HepG2 (cell line): ENCODE results near the gene ZMYND10. TPM values are rescaled to one million over a fixed set of nuclear protein-coding genes. Genes with fewer than 3 reads are reported as not detected.

Source experiments
- ATAC-seq: fragments of 200-7000 bp; cut with Tn5 transposase; 3 replicates; pipeline ENCODE4 v1.9.1; 2020; ENCODE audit warnings: mild to moderate bottlenecking, moderate library complexity
- BruUV-seq: library from RNA; stranded (reverse); fragments of 400-500 nt; replicated peaks from 2 replicates; lab custom pipeline; 2021; lab: Mats Ljungman, UMichigan
- CTCF ChIA-PET: fragments of 300-600 bp; formaldehyde crosslinking; extraction: SDS; loops from one replicate; lab custom pipeline; 2021; ENCODE audit warnings: low total read pairs, inconsistent platforms, low intra/inter-chr PET ratio; lab: Yijun Ruan, JAX
- POLR2A ChIA-PET: fragments of 350-600 bp; sonication (Branson Sonifier 250); formaldehyde crosslinking; loops from one replicate; lab custom pipeline; 2020; ENCODE audit warnings: antibody characterized with exemption, inconsistent platforms; lab: Yijun Ruan, JAX
- DNase-seq: peaks from one replicate; pipeline ENCODE4 v3.0.0-alpha.2; 2015; ENCODE audit warnings: low spot score
- FAIRE-seq: peaks from 3 replicates; lab custom pipeline; 2011; peaks lifted over from hg19 to GRCh38; lab: Jason Lieb, UNC
- H2AFZ ChIP-seq: one replicate; pipeline ENCODE4 v1.6.1; 2011; ENCODE audit warnings: low read length, inconsistent platforms
- H3K27ac ChIP-seq: fragments of 300-600 bp; 3 replicates; pipeline ENCODE4 v1.8.0; 2011; ENCODE audit warnings: mixed run types, mild to moderate bottlenecking, mixed read lengths, low read length, inconsistent platforms; ENCODE audit not compliant: insufficient read depth; ENCODE audit errors: extremely low read length
- H3K27me3 ChIP-seq, 2 experiments: fragments of 200-600 bp in 1 of 2; 2 replicates in 1 of 2; 3 replicates in 1 of 2; pipeline versions ENCODE4 v1.6.0 to v1.8.0; 2011; ENCODE audit warnings: low read length in 2 of 2, mild to moderate bottlenecking in 2 of 2, moderate library complexity in 2 of 2, inconsistent platforms in 1 of 2; ENCODE audit not compliant: insufficient read depth in 2 of 2, control insufficient read depth in 1 of 2
- H3K36me3 ChIP-seq, 2 experiments: fragments of 200-600 bp in 1 of 2; replicated peaks in 1 of 2; 2 replicates in 1 of 2; 3 replicates in 1 of 2; pipeline versions ENCODE4 v1.5.1 to v1.8.0; 2011; ENCODE audit warnings: low read length in 2 of 2, inconsistent platforms in 1 of 2; ENCODE audit not compliant: insufficient read depth in 2 of 2, control insufficient read depth in 1 of 2
- H3K4me1 ChIP-seq: 2 replicates; pipeline ENCODE4 v1.5.1; 2012; ENCODE audit warnings: low read length, inconsistent platforms; ENCODE audit not compliant: insufficient read depth
- H3K4me2 ChIP-seq: 2 replicates; pipeline ENCODE4 v1.6.0; 2011; ENCODE audit warnings: low read depth, low read length, inconsistent platforms
- H3K4me3 ChIP-seq, 3 experiments: fragments of 200-600 bp in 1 of 3; sonication (generic), shearing (Covaris generic) in 1 of 3; replicated peaks in 1 of 3; 2 replicates each; pipeline ENCODE4 v1.5.1; 2011 to 2016; ENCODE audit warnings: low read length in 3 of 3, inconsistent platforms in 2 of 3, low read depth in 2 of 3, mild to moderate bottlenecking in 2 of 3, control low read depth in 1 of 3, mixed read lengths in 1 of 3; ENCODE audit not compliant: insufficient read depth in 1 of 3
- H3K79me2 ChIP-seq: one replicate; pipeline ENCODE4 v1.6.1; 2011; ENCODE audit warnings: low read length, inconsistent platforms; ENCODE audit not compliant: insufficient read depth
- H3K9ac ChIP-seq: 2 replicates; pipeline ENCODE4 v1.6.0; 2011; ENCODE audit warnings: mild to moderate bottlenecking, low read depth, low read length, inconsistent platforms; ENCODE audit not compliant: insufficient read depth
- H3K9me3 ChIP-seq: 2 replicates; pipeline ENCODE4 v1.5.1; 2012; ENCODE audit warnings: mild to moderate bottlenecking, low read length
- H4K20me1 ChIP-seq: 2 replicates; pipeline ENCODE4 v1.6.0; 2011; ENCODE audit warnings: inconsistent platforms, mild to moderate bottlenecking, low read length, moderate library complexity; ENCODE audit not compliant: insufficient read depth
- FIP1L1 ChIP-seq: fragments of 200-400 bp; formaldehyde crosslinking; IDR thresholded peaks from 2 replicates; pipeline ENCODE4 v1.6.1; 2018; ENCODE audit warnings: low read depth, mild to moderate bottlenecking, low read length, moderate library complexity, borderline replicate concordance; ENCODE audit not compliant: insufficient read depth
- KDM2A ChIP-seq: sonication (generic); formaldehyde crosslinking; IDR thresholded peaks from 2 replicates; pipeline ENCODE4 v1.4.0; 2020; ENCODE audit warnings: low read depth, missing genetic modification reagents, borderline replicate concordance
- MIXL1 ChIP-seq: IDR thresholded peaks from 2 replicates; pipeline ENCODE4 v1.6.1; 2016
- NFKBIZ ChIP-seq: IDR thresholded peaks from 2 replicates; pipeline ENCODE4 v1.6.1; 2018; ENCODE audit warnings: missing genetic modification reagents, missing compliant biosample characterization
- SMARCC2 ChIP-seq: fragments of 450-650 bp; IDR thresholded peaks from 2 replicates; pipeline ENCODE4 v1.6.1; 2017; ENCODE audit warnings: antibody characterized with exemption, mild to moderate bottlenecking
- TRIM24 ChIP-seq: sonication (generic); formaldehyde crosslinking; IDR thresholded peaks from 2 replicates; pipeline ENCODE4 v1.8.0; 2022; ENCODE audit warnings: mild to moderate bottlenecking, missing genetic modification reagents
- ZNF17 ChIP-seq: sonication (generic); formaldehyde crosslinking; IDR thresholded peaks from 2 replicates; pipeline ENCODE4 v1.5.0; 2020; ENCODE audit warnings: mild to moderate bottlenecking, missing genetic modification reagents
- ZNF282 ChIP-seq: fragments of 450-650 bp; IDR thresholded peaks from 2 replicates; pipeline ENCODE4 v1.6.1; 2018; ENCODE audit not compliant: partially characterized antibody
- ZNF296 ChIP-seq: sonication (generic); formaldehyde crosslinking; conservative IDR thresholded peaks from 2 replicates; pipeline ENCODE4 v1.5.0; 2020; ENCODE audit warnings: mild to moderate bottlenecking, missing genetic modification reagents
- ZNF7 ChIP-seq: IDR thresholded peaks from 2 replicates; pipeline ENCODE4 v1.6.1; 2016; ENCODE audit warnings: missing biosample characterization, missing genetic modification reagents
- WGBS: methylation state at CpG from one replicate; pipeline ENCODE4 v1.1.6; 2017; ENCODE audit warnings: low lambda C conversion rate; 5-methylcytosine and 5-hydroxymethylcytosine counted together
- in situ Hi-C: cut with HindIII; loops from 2 replicates; pipeline ENCODE4 v1.10.0; 2017; ENCODE audit warnings: low pct_unique_long_range_greater_than_20kb; ENCODE audit not compliant: extremely low pct_ligation_motif_present
- intact Hi-C: fragments of 100-400 bp; cut with micrococcal nuclease; formaldehyde crosslinking; loops from one replicate; pipeline ENCODE4 v1.10.0; 2022; ENCODE audit not compliant: unreplicated experiment
- polyA plus RNA-seq, 8 experiments: library from polyadenylated mRNA; depleted of rRNA in 3 of 8; stranded (reverse) in 7 of 8; unstranded in 1 of 8; fragments of >200 nt; fragmentation: Illumina TruSeq in 4 of 8; extraction: Trizol in 4 of 8; gene quantifications; 2 replicates each; pipeline versions ENCODE4 v1.2.1 to v1.2.3, GENCODE V29; 2011 to 2016; ENCODE audit warnings: low read depth in 4 of 8, missing spikeins in 1 of 8, mixed read lengths in 1 of 8; ENCODE audit not compliant: insufficient read depth in 1 of 8
- total RNA-seq, 5 experiments: library from RNA; depleted of rRNA; stranded (reverse); fragments of >200 nt; fragmentation: Illumina TruSeq; extraction: Trizol; gene quantifications; 2 replicates each; pipeline ENCODE4 v1.2.3, GENCODE V29; 2016; ENCODE audit warnings: low read depth in 1 of 5
- TF ChIP-seq, protein P1 (sequence below): sonication (generic); formaldehyde crosslinking; IDR thresholded peaks from 2 replicates; pipeline ENCODE4 v1.8.0; 2022; ENCODE audit warnings: mild to moderate bottlenecking, missing genetic modification reagents
- TF ChIP-seq, protein P2 (sequence below): sonication (generic); formaldehyde crosslinking; IDR thresholded peaks from 2 replicates; pipeline ENCODE4 v1.4.0; 2020; ENCODE audit warnings: mild to moderate bottlenecking, missing genetic modification reagents
- TF ChIP-seq, protein P3 (sequence below): sonication (generic); formaldehyde crosslinking; IDR thresholded peaks from 2 replicates; pipeline ENCODE4 v1.9.0; 2021; ENCODE audit warnings: mild to moderate bottlenecking, missing genetic modification reagents
- TF ChIP-seq, protein P4 (sequence below): IDR thresholded peaks from 2 replicates; pipeline ENCODE4 v1.6.1; 2012; ENCODE audit warnings: inconsistent platforms

The ZMYND10 gene
- total and polyA plus RNA-seq, 2 of the 13 experiments (the other 11 are each of a cell fraction or from before 2014, with no cell fraction given), result 0.60 to 0.74 TPM

DNA sequence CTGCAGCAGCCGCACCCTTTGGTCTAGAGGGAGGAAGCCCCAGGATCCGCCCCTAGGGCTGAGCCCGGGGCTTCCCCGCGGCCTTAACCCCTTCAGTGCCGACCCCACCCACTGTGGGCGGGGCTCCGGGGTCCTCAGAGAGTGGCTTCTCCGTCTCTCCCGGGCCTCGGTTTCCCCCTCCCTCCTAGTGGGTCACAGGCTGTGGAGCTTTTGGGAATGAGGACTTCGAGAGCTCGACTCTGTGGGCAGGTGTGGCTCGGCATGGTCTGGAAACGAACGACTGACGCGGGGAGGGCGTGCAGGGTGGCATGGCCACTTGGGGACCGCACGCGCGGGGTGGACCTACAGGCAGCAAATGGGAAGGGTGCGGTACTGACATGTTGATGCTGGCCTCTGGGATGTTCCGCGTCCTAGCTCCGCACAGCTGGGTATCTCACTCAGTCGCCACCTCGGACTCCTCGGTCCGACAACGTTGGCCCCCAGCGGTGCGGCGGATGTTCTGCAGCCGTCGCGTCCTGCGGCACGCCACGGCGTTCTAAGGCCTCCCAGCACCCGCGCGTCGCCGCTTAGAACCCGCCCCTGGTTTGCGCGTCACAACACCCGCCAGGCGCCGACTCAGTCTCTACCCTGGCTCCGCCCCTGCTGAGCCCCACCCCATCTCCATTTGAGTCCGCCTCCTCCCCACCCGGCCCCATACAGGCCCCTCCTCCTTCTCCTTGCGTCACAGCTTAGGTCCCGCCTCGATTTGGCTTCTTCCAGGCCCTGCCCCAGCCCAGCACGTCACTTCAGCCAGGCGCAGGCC lies 46.5 kb downstream of the ZMYND10 start, which contains the start of the genes HYAL3 and NAA80:
Gene HYAL3 (minus strand): TSS at position 570 of the 802 bp plus-strand sequence. CDS start 3,803 bp downstream, outside the sequence.
Gene NAA80 (minus strand): TSS at position 570 of the 802 bp plus-strand sequence. CDS start 1,942 bp downstream, outside the sequence.
- H4K20me1 ChIP-seq, result peaks cover 11% of the 10 kb centered on the region
- intact Hi-C loops (loop anchor here (1.0 kb wide), 1 partner anchor 22 kb away; no protein-coding TSS in a partner anchor), in situ Hi-C loops (no loop called here)
- peak within 1 kb of the TSS; percentile 87 for H3K27ac ChIP-seq
- H3K9ac ChIP-seq, result peak within 1 kb of the TSS; percentile 79
- CTCF ChIA-PET, result interaction anchor here (1.5 kb wide), 1 partner anchor 23 kb away, joined by 3 read pairs; no protein-coding TSS in a partner anchor
- BruUV-seq, result no TSS peak
- H3K9me3 ChIP-seq, result no peaks in the 10 kb centered on the region
- H3K27me3 ChIP-seq, result no peaks in the 10 kb centered on the region; a peak in 1 of 5 replicates
- H3K79me2 ChIP-seq, result peaks cover 36% of the 10 kb centered on the region
- FAIRE-seq (no peak), DNase-seq (no peak), ATAC-seq (peak; percentile 53)
- POLR2A ChIA-PET, result interaction anchor here (0.5 to 7.9 kb wide), 25 partner anchors 8 to 104 kb away, joined by 3 to 222 read pairs (median 6); partner anchors contain the start of genes CYB561D2, GNAI2, HYAL2 and LSMEM2
- H3K4me3 ChIP-seq, result peak within 1 kb of the TSS; percentile 66 to 91 (median 89)
- under 1% methylated on average over 22 of the region's 61 CpGs for WGBS
- H3K4me1 ChIP-seq, result peaks cover 52% of the 10 kb centered on the region
- no peak within 1 kb of the TSS for H2AFZ ChIP-seq
- H3K36me3 ChIP-seq, result peaks cover 1 to 3% of the 10 kb centered on the region in 2 experiments; a peak in 2 of 5 replicates
- peak within 1 kb of the TSS; percentile 87 for H3K4me2 ChIP-seq
- no peak for TF ChIP-seq SMARCC2
- no peak for TF ChIP-seq NFKBIZ (CRISPR knock-in tag)
- TF ChIP-seq ZNF282, result no peak
- TF ChIP-seq, protein P1, sequence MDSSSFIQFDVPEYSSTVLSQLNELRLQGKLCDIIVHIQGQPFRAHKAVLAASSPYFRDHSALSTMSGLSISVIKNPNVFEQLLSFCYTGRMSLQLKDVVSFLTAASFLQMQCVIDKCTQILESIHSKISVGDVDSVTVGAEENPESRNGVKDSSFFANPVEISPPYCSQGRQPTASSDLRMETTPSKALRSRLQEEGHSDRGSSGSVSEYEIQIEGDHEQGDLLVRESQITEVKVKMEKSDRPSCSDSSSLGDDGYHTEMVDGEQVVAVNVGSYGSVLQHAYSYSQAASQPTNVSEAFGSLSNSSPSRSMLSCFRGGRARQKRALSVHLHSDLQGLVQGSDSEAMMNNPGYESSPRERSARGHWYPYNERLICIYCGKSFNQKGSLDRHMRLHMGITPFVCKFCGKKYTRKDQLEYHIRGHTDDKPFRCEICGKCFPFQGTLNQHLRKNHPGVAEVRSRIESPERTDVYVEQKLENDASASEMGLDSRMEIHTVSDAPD (CRISPR knock-in tag), result no peak
- TF ChIP-seq MIXL1 (CRISPR knock-in tag), result peak; percentile 35; the same call in 1 of the 2 replicates
- TF ChIP-seq KDM2A (CRISPR knock-in tag), result peak; percentile 100
- no peak for TF ChIP-seq ZNF296 (CRISPR knock-in tag)
- no peak for TF ChIP-seq ZNF17 (CRISPR knock-in tag)
- TF ChIP-seq FIP1L1, result peak; percentile 82; the same call in 1 of the 2 replicates
- TF ChIP-seq, protein P2, sequence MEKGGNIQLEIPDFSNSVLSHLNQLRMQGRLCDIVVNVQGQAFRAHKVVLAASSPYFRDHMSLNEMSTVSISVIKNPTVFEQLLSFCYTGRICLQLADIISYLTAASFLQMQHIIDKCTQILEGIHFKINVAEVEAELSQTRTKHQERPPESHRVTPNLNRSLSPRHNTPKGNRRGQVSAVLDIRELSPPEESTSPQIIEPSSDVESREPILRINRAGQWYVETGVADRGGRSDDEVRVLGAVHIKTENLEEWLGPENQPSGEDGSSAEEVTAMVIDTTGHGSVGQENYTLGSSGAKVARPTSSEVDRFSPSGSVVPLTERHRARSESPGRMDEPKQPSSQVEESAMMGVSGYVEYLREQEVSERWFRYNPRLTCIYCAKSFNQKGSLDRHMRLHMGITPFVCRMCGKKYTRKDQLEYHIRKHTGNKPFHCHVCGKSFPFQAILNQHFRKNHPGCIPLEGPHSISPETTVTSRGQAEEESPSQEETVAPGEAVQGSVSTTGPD (CRISPR knock-in tag), result no peak
- TF ChIP-seq ZNF7 (CRISPR knock-in tag), result no peak
- TF ChIP-seq TRIM24 (CRISPR knock-in tag), result no peak
- TF ChIP-seq, protein P3, sequence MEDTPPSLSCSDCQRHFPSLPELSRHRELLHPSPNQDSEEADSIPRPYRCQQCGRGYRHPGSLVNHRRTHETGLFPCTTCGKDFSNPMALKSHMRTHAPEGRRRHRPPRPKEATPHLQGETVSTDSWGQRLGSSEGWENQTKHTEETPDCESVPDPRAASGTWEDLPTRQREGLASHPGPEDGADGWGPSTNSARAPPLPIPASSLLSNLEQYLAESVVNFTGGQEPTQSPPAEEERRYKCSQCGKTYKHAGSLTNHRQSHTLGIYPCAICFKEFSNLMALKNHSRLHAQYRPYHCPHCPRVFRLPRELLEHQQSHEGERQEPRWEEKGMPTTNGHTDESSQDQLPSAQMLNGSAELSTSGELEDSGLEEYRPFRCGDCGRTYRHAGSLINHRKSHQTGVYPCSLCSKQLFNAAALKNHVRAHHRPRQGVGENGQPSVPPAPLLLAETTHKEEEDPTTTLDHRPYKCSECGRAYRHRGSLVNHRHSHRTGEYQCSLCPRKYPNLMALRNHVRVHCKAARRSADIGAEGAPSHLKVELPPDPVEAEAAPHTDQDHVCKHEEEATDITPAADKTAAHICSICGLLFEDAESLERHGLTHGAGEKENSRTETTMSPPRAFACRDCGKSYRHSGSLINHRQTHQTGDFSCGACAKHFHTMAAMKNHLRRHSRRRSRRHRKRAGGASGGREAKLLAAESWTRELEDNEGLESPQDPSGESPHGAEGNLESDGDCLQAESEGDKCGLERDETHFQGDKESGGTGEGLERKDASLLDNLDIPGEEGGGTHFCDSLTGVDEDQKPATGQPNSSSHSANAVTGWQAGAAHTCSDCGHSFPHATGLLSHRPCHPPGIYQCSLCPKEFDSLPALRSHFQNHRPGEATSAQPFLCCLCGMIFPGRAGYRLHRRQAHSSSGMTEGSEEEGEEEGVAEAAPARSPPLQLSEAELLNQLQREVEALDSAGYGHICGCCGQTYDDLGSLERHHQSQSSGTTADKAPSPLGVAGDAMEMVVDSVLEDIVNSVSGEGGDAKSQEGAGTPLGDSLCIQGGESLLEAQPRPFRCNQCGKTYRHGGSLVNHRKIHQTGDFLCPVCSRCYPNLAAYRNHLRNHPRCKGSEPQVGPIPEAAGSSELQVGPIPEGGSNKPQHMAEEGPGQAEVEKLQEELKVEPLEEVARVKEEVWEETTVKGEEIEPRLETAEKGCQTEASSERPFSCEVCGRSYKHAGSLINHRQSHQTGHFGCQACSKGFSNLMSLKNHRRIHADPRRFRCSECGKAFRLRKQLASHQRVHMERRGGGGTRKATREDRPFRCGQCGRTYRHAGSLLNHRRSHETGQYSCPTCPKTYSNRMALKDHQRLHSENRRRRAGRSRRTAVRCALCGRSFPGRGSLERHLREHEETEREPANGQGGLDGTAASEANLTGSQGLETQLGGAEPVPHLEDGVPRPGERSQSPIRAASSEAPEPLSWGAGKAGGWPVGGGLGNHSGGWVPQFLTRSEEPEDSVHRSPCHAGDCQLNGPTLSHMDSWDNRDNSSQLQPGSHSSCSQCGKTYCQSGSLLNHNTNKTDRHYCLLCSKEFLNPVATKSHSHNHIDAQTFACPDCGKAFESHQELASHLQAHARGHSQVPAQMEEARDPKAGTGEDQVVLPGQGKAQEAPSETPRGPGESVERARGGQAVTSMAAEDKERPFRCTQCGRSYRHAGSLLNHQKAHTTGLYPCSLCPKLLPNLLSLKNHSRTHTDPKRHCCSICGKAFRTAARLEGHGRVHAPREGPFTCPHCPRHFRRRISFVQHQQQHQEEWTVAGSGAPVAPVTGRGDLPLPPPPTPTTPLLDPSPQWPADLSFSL (CRISPR knock-in tag), result no peak
- TF ChIP-seq, protein P4, sequence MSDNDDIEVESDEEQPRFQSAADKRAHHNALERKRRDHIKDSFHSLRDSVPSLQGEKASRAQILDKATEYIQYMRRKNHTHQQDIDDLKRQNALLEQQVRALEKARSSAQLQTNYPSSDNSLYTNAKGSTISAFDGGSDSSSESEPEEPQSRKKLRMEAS, result peak; percentile 86
